Tongue (tissue), 2 donors: ENCODE results near the gene RERE. TPM values are rescaled to one million over a fixed set of nuclear protein-coding genes. Genes with fewer than 3 reads are reported as not detected.
"Not testable (repeated sequence)": the region's sequence is repeated elsewhere in the genome, so short reads cannot be mapped to it uniquely, and the experiment has no call there.

Source experiments
- DNase-seq: peaks from one replicate; pipeline ENCODE4 v3.0.0-alpha.2; 2015
- total RNA-seq: library from RNA; depleted of rRNA; stranded (reverse); fragments of >200 nt; gene quantifications from one replicate; pipeline ENCODE4 v1.2.3, GENCODE V29; 2014

Gene RERE
- total RNA-seq, 1 donor from 2014 or later = 76.5 TPM

GRCh38 chr1:8509579-8509978 lies 307.9 kb downstream of the RERE start:
- no peak for DNase-seq

DNA sequence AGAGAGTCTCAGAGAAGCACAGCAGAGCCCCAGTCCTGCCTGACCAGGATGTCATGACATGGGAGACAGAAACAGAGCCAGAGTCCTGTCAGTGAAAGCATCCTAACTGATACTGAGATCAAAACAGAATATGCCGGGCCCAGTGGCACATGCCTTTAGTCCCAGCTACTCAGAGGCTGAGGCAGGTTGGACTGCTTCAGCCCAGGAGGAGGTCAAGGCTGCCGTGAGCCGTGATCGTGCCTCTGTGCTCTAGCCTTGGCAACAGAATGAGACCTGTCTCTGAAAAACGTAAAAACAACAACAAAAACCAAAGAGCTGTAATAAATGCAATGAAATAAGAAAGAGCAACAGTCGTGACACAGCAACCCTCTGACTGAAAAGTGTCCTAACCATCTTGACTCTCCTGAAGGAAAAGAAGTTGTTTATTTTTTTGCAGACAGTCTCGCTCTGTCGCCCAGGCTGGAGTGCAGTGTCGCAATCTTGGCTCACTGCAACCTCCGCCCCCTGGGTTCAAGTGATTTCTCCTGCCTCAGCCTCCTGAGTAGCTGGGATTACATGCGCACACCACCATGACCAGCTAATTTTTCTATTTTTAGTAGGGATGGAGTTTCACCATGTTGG lies 310.3 kb downstream of the RERE start:
- no peak for DNase-seq

- no peak for DNase-seq
These were observed 311.0 kb downstream of the RERE start for GRCh38 chr1:8506456-8506855.

GRCh38 chr1:8503842-8504241 lies 313.6 kb downstream of the RERE start:
- no peak for DNase-seq

DNA sequence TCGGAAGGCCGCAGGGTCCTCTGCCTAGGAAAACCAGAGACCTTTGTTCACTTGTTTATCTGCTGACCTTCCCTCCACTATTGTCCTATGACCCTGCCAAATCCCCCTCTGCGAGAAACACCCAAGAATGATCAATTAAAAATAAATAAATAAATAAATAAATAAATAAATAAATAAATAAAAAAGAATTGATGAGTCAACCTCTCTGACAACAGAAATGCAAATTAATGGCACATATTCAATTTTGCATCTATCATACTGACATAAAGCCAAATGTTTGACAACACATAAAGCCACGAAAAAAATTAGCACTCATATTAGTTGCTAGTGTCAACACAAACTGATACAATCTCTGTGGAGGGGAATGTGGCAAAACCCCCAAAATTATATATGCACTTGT lies 314.5 kb downstream of the RERE start:
- DNase-seq = not testable (repeated sequence)

GRCh38 chr1:8497210-8497819 lies 320.1 kb downstream of the RERE start:
- DNase-seq = no peak

GRCh38 chr1:8496473-8496872 lies 321.0 kb downstream of the RERE start:
- DNase-seq = no peak

DNA sequence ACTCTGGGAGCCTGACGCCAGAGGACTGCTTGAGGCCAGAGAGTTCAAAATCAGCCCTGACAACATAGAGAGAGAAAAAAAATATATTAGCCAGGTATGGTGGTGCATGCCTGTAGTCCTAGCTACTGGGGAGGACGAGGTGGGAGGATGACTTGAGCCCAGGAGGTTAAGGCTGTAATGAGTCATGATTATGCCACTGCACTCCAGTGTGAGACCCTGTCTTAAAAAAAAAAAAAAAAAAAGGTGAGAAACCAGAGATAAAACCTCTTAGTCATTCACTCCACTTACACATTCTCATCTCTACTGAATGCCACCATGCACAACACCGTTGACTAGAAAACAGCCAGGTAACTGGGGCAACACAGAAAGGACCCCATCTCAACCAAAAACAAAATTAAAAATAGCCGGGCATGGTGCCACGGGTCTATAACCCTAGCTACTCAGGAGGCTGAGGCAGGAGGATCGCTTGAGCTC lies 321.5 kb downstream of the RERE start:
- no peak for DNase-seq

DNA sequence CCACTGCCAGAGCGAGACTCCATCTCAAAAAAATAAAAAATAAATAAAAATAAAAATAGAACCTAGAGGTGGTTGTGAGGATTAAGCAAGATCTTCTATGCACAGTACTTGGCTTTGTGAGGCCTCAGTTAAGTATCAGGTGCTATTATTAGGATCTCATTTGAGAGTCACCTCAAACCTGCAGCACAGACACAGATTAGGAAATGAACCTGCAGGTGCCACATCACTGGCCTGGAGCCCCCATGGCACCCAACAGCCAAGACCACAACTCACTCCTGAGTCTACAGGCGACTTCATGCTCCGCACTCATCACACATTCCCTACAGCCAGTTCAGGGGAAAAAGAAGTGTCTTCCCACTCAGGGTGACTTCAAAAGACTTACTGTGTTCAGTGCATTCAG lies 322.8 kb downstream of the RERE start:
- no peak for DNase-seq

DNA sequence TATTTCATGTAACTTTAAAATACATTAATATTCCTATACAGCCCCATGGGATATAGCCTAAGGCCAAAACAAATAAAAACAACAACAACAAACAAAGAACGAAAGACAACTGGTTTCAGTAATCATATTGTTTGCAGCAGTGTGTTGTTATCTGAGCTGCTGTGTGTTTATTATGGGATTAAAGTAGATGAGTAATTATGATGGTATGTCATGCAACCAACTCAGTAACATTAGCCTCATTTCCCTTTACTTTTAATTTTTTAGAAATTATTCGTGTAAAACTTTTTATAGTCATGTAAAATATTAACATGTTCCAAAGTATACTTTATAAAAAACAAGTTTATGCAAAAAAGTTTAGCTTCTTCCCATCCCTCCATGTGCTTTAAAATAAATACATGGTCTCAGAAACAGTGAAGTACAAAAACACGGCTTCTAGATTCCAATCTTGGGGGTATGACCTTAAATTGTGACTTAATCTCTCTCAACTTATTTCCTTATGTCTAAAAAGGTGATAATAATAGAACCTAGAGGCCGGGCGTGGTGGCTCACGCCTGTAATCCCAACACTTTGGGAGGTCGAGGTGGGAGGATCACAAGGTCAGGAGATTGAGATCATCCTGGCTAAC lies 323.4 kb downstream of the RERE start:
- no peak for DNase-seq

- no peak for DNase-seq
These were observed 330.2 kb downstream of the RERE start for GRCh38 chr1:8487249-8487648.

DNA sequence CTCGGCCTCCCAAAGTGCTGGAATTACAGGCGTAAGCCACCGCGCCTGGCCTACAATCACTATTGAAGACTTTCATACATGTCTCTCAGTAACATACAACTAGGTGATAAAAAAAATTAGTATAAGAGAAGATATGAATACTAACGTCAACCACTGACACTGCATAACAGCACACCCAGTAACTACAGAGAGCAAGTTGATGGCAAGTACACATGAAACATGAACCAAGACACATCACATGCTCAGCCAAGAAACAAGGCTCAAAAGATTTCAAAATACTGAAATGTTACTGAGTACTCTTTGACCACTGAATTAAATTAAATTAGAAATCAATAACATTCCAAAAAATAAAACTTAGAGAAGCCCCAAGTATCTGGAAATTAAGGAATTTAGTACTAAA lies 331.4 kb downstream of the RERE start:
- no peak for DNase-seq

DNA sequence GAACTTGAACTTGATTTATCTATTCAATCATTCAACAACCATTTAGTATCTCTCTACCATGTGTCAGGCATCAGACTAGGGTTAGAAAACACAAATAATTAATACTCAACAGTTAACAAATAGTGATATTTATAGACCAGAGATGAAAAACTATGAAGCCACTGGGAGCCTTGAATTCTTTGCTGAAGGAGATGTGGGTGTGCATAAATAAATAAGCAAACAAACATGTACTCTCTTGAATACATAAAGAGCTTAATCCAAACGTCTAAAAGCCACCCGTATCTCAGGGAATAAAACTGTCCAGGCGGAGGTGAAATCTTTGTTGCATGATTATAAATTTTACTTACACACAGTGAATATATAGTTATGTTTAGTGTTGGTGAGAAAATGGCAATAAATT lies 333.9 kb downstream of the RERE start:
- no peak for DNase-seq

DNA sequence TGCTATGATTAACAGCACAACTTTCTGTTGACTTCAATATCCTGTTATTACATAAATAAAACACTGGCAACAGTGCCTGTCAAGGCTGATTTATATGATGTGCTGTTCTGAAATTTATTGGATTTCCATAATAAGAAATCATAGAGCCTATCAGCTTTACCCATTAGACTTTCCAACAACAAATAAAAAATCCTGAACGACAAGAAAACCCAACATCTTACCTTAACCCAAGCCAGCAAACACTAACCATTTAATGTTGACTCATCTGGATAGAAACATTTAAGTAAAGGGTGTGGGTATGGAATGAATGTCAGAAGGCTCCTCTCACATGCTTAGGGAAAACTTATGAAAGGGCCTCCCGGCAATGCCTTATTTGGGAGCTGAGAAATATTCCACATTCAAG lies 334.5 kb downstream of the RERE start:
- DNase-seq = no peak

GRCh38 chr1:8481650-8482380 lies 335.6 kb downstream of the RERE start:
- no peak for DNase-seq

DNA sequence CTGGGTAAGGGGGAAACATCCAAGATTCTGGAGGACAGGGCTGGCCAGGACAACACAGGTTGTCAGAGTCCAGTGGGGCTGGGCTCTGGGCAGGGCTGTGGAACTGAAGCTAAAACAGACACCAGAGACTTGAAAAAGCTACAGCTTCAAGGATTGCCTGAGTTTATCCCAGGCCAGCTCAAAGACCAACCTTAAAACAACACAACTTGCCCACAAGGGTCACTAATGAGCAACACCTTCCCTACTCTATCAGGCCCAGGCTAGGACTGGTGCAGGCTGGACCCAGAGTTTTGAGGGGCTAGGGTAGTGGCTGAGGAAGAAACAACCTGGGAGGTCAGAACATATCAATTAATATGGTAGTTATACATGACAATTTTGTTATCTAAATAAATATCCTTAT lies 338.9 kb downstream of the RERE start:
- no peak for DNase-seq

- DNase-seq = no peak
These were observed 339.5 kb downstream of the RERE start for GRCh38 chr1:8477983-8478362.

- no peak for DNase-seq
These were observed 340.1 kb downstream of the RERE start for GRCh38 chr1:8477166-8477982.

DNA sequence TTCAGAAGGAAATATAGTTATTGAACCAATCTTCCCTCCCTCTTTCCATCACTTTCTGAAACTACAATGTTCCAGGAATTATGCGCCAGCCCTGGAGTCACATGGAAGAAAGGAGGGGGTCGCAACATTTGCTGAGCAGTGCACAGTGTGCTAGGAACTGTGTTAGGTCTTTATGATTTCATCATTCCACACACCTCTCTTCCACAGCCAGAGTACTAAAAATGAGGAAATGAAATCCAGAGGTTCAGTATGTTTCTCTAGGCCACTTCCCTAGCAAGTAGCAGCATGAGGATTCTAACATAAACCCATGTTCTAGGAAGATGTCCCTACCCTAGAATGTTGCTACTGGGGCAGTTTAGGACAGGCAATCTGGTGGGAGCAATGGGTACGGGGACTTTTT lies 341.4 kb downstream of the RERE start:
- no peak for DNase-seq

DNA sequence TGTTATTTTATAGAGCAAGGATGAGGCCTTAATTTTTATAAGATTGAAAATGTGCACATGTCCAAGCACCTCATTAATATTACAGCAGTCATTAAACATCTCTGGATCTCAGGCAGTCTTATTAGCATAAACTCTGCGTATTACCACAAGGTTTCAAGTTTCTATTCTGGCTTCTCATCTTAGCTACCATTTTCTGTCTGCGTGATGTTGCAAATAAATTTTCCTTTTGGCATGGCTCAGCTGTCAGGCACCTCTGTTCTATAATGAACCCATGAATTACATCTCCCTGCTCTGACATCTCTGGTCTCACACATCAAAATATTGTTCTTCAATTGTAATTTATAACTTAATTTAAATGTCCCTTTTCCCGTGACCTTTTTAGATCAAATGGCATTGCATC lies 343.1 kb downstream of the RERE start:
- DNase-seq = no peak

GRCh38 chr1:8473891-8474300 lies 343.5 kb downstream of the RERE start:
- DNase-seq = no peak

DNA sequence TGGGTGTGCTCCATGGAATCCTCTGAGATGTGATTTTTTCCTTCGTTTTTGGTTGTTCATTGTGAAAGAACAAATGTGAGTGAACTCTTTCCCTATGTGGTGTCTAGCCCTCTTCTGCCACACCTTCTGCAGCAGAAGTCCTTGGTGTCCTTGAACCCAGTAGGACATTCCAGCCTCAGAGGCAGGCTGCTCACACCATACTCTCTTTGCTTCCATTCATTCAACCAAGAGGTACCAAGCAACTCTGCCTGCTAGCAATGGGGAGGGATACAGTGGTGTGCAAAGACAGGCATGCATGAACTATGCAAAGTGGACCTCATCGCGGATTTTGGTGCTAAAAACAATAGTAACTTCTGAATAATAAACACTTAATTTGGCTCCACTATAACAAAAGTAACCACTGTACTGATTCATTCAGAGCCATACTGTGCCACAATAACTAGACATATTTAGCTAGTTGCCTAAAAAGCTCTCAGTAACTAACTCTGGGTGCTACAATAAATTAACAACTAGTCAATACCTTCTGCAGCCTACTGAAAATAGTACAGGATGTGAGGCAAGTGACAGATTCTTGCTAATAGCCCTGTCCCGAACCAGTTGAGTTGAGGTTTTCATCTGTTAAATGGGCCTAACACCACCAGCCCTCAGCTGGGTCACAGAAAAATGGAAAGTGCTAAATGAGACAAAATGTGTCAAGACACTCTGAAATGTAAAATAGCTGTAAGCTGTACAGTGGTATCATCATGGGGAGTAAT lies 344.1 kb downstream of the RERE start:
- DNase-seq = no peak
